Neural progenitor cell (in vitro differentiated cells): ENCODE measurements around the gene GOLGA8R.
"Not testable (repeated sequence)": the region's sequence is repeated elsewhere in the genome, so short reads cannot be mapped to it uniquely, and the experiment has no call there.

Source experiments
- EZH2 ChIP-seq: fragments of 200-600 bp; sonication (generic); IDR thresholded peaks from 2 replicates; pipeline ENCODE4 v1.6.1; 2017; ENCODE audit warnings: antibody characterized with exemption, mild to moderate bottlenecking, moderate library complexity
- EZH2phosphoT487 ChIP-seq: fragments of 200-600 bp; sonication (generic); IDR thresholded peaks from 2 replicates; pipeline ENCODE4 v1.6.1; 2017; ENCODE audit warnings: antibody characterized with exemption
- TF ChIP-seq, protein P1 (sequence below): fragments of 200-600 bp; sonication (generic); IDR thresholded peaks from 2 replicates; pipeline ENCODE4 v1.5.1; 2017; ENCODE audit warnings: antibody characterized with exemption, mild to moderate bottlenecking

- TF ChIP-seq, protein P1, sequence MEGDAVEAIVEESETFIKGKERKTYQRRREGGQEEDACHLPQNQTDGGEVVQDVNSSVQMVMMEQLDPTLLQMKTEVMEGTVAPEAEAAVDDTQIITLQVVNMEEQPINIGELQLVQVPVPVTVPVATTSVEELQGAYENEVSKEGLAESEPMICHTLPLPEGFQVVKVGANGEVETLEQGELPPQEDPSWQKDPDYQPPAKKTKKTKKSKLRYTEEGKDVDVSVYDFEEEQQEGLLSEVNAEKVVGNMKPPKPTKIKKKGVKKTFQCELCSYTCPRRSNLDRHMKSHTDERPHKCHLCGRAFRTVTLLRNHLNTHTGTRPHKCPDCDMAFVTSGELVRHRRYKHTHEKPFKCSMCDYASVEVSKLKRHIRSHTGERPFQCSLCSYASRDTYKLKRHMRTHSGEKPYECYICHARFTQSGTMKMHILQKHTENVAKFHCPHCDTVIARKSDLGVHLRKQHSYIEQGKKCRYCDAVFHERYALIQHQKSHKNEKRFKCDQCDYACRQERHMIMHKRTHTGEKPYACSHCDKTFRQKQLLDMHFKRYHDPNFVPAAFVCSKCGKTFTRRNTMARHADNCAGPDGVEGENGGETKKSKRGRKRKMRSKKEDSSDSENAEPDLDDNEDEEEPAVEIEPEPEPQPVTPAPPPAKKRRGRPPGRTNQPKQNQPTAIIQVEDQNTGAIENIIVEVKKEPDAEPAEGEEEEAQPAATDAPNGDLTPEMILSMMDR, result not testable (repeated sequence)
- TF ChIP-seq EZH2, EZH2phosphoT487: not testable (repeated sequence)
Observed at GRCh38 chr15:30463849-30464248, 49.8 kb upstream of the GOLGA8R start.
